ENCODE measurements around the gene TWIST2.

GRCh38 chr2:238866656-238867277, 18.9 kb downstream of the TWIST2 start:
- TF ChIP-seq POLR2A (IDR thresholded peaks at IDR 0.05) = no peak
- TF ChIP-seq, protein P1, sequence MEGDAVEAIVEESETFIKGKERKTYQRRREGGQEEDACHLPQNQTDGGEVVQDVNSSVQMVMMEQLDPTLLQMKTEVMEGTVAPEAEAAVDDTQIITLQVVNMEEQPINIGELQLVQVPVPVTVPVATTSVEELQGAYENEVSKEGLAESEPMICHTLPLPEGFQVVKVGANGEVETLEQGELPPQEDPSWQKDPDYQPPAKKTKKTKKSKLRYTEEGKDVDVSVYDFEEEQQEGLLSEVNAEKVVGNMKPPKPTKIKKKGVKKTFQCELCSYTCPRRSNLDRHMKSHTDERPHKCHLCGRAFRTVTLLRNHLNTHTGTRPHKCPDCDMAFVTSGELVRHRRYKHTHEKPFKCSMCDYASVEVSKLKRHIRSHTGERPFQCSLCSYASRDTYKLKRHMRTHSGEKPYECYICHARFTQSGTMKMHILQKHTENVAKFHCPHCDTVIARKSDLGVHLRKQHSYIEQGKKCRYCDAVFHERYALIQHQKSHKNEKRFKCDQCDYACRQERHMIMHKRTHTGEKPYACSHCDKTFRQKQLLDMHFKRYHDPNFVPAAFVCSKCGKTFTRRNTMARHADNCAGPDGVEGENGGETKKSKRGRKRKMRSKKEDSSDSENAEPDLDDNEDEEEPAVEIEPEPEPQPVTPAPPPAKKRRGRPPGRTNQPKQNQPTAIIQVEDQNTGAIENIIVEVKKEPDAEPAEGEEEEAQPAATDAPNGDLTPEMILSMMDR (IDR thresholded peaks at IDR 0.05) = no peak
- TF ChIP-seq EP300 (IDR thresholded peaks at IDR 0.05) = no peak
